EH (cell line): Measurements from ENCODE around the gene ZDHHC7.
"Not testable (repeated sequence)": the region's sequence is repeated elsewhere in the genome, so short reads cannot be mapped to it uniquely, and the experiment has no call there.

Experiments
- DNase-seq: peaks from one replicate; pipeline ENCODE4 v3.0.0-alpha.2; 2015; ENCODE audit warnings: low read depth

The ZDHHC7 gene

GRCh38 chr16:85010931-85011845 is at the start of gene ZDHHC7:
TSS of gene ZDHHC7 (minus strand) at chr16:85011535. CDS start at chr16:84990618, 20,917 bp downstream.
- DNase-seq, result peak; percentile 86

- DNase-seq, result no peak
These were observed 47.6 kb upstream of the ZDHHC7 start for GRCh38 chr16:85058909-85059308.

GRCh38 chr16:85057948-85058347 is 46.6 kb upstream of the ZDHHC7 start:
- no peak for DNase-seq

GRCh38 chr16:85057212-85057889 is 46.0 kb upstream of the ZDHHC7 start:
- DNase-seq, result no peak

- DNase-seq, result peak; percentile 36
These were observed 44.9 kb upstream of the ZDHHC7 start for GRCh38 chr16:85056211-85056748.

- peak; percentile 72 for DNase-seq
These were observed 44.3 kb upstream of the ZDHHC7 start for GRCh38 chr16:85055493-85056210.

- no peak for DNase-seq
These were observed 43.7 kb upstream of the ZDHHC7 start for GRCh38 chr16:85054948-85055492.

- DNase-seq, result not testable (repeated sequence)
These were observed 43.0 kb upstream of the ZDHHC7 start for GRCh38 chr16:85054321-85054720.

GRCh38 chr16:85052536-85052935 is 41.2 kb upstream of the ZDHHC7 start:
- no peak for DNase-seq

GRCh38 chr16:85051683-85052082 is 40.3 kb upstream of the ZDHHC7 start:
- no peak for DNase-seq

GRCh38 chr16:85051067-85051581 is 39.8 kb upstream of the ZDHHC7 start:
- DNase-seq, result no peak

GRCh38 chr16:85049706-85050305 is 38.5 kb upstream of the ZDHHC7 start:
- no peak for DNase-seq

GRCh38 chr16:85048921-85049562 is 37.7 kb upstream of the ZDHHC7 start:
- DNase-seq, result no peak

GRCh38 chr16:85047867-85048455 is 36.6 kb upstream of the ZDHHC7 start:
- no peak for DNase-seq

GRCh38 chr16:85046931-85047866 is 35.9 kb upstream of the ZDHHC7 start:
- no peak for DNase-seq

GRCh38 chr16:85046472-85046916 is 35.2 kb upstream of the ZDHHC7 start:
- no peak for DNase-seq

- DNase-seq, result no peak
These were observed 34.5 kb upstream of the ZDHHC7 start for GRCh38 chr16:85045641-85046471.

GRCh38 chr16:85045077-85045476 is 33.7 kb upstream of the ZDHHC7 start:
- DNase-seq, result no peak
